Prostate gland (tissue), 2 donors: ENCODE measurements around the gene RAB33A. TPM values are rescaled to one million over a fixed set of nuclear protein-coding genes. Genes with fewer than 3 reads are reported as not detected.
"Not testable (repeated sequence)": the region's sequence is repeated elsewhere in the genome, so short reads cannot be mapped to it uniquely, and the experiment has no call there.

Experiments used
- DNase-seq: peaks from one replicate; pipeline ENCODE4 v3.0.0-alpha.2; 2019; ENCODE audit warnings: low spot score
- H3K27ac ChIP-seq, 2 donors: fragments of 200-600 bp; sonication (generic); 2 replicates each; pipeline ENCODE4 v1.5.1; 2017 to 2019
- H3K27me3 ChIP-seq: fragments of 200-600 bp; sonication (generic); replicated peaks from 2 replicates; pipeline ENCODE4 v1.5.1; 2019; ENCODE audit not compliant: insufficient read depth
- H3K36me3 ChIP-seq, 2 donors: fragments of 200-600 bp; sonication (generic); 1 replicate in 1 of 2; 2 replicates in 1 of 2; pipeline versions ENCODE4 v1.5.1 to v1.8.1; 2017 to 2019
- H3K4me1 ChIP-seq: fragments of 200-600 bp; sonication (generic); replicated peaks from 2 replicates; pipeline ENCODE4 v1.5.1; 2019
- H3K4me3 ChIP-seq, 2 donors: fragments of 200-600 bp; sonication (generic); 2 replicates each; pipeline ENCODE4 v1.5.1; 2017 to 2019
- H3K9me3 ChIP-seq: fragments of 200-600 bp; sonication (generic); 2 replicates; pipeline ENCODE4 v1.5.1; 2017
- POLR2A ChIP-seq: fragments of 450-650 bp; IDR thresholded peaks from one replicate; pipeline ENCODE4 v1.6.1; 2016; ENCODE audit warnings: antibody characterized with exemption, mild to moderate bottlenecking
- POLR2AphosphoS5 ChIP-seq: sonication (generic); formaldehyde crosslinking; IDR thresholded peaks from one replicate; pipeline ENCODE4 v1.6.1; 2017; ENCODE audit warnings: antibody characterized with exemption
- whole genome bisulfite sequencing: methylation state at CpG from one replicate; pipeline ENCODE4 v1.1.5; 2018; 5-methylcytosine and 5-hydroxymethylcytosine counted together
- intact Hi-C: fragments of 100-400 bp; cut with DNase I; formaldehyde crosslinking; loops from one replicate; pipeline ENCODE4 v1.14.2; 2022
- total RNA-seq, 2 donors: library from RNA; depleted of rRNA; stranded (reverse); fragments of >200 nt; gene quantifications; one replicate each; pipeline ENCODE4 v1.1.0, GENCODE V29; 2016
- TF ChIP-seq, protein P1 (sequence below), 4 experiments: fragments of 200-600 bp in 2 of 4; fragments of 450-650 bp in 2 of 4; sonication (generic) in 2 of 4; IDR thresholded peaks; 1 replicate in 3 of 4; 2 replicates in 1 of 4; pipeline ENCODE4 v1.5.1; 2016 to 2019; ENCODE audit warnings: antibody characterized with exemption in 4 of 4, mild to moderate bottlenecking in 2 of 4, moderate library complexity in 2 of 4

The RAB33A gene
- total RNA-seq, 2 donors from 2014 or later = 0.62 TPM; not detected in 1

DNA sequence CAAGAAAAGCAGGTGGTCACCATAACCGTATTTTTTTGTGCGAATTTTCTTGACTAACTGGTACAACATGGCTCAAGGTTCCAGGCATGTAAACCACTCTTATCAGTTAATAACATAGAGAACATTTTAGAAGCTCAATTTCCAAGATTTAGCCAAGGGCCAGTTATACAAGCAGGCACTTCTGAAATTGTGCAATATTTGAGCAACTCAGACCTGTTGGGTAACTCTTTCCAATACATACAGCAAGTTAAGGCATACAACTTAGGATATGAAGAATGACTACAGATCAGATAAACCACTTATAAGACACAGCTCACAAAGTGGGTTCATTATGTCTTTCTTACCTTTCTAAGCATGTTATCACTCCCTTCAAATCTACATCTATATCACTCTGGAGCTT is 53.0 kb downstream of the RAB33A start:
- no peak overlapping the region for H3K4me3 ChIP-seq
- intact Hi-C loops = no loop called here
- H3K36me3 ChIP-seq = no peaks in the 10 kb centered on the region
- WGBS = 46% methylated on average over 2 of the region's 2 CpGs
- no peak overlapping the region for H3K27ac ChIP-seq
- H3K27me3 ChIP-seq = no peaks in the 10 kb centered on the region
- no peak for TF ChIP-seq POLR2A
- TF ChIP-seq, protein P1, sequence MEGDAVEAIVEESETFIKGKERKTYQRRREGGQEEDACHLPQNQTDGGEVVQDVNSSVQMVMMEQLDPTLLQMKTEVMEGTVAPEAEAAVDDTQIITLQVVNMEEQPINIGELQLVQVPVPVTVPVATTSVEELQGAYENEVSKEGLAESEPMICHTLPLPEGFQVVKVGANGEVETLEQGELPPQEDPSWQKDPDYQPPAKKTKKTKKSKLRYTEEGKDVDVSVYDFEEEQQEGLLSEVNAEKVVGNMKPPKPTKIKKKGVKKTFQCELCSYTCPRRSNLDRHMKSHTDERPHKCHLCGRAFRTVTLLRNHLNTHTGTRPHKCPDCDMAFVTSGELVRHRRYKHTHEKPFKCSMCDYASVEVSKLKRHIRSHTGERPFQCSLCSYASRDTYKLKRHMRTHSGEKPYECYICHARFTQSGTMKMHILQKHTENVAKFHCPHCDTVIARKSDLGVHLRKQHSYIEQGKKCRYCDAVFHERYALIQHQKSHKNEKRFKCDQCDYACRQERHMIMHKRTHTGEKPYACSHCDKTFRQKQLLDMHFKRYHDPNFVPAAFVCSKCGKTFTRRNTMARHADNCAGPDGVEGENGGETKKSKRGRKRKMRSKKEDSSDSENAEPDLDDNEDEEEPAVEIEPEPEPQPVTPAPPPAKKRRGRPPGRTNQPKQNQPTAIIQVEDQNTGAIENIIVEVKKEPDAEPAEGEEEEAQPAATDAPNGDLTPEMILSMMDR (IDR thresholded peaks at IDR 0.05) = no peak
- TF ChIP-seq POLR2AphosphoS5 = no peak
- no peaks in the 10 kb centered on the region for H3K4me1 ChIP-seq
- no peaks in the 10 kb centered on the region for H3K9me3 ChIP-seq
- no peak for DNase-seq

DNA sequence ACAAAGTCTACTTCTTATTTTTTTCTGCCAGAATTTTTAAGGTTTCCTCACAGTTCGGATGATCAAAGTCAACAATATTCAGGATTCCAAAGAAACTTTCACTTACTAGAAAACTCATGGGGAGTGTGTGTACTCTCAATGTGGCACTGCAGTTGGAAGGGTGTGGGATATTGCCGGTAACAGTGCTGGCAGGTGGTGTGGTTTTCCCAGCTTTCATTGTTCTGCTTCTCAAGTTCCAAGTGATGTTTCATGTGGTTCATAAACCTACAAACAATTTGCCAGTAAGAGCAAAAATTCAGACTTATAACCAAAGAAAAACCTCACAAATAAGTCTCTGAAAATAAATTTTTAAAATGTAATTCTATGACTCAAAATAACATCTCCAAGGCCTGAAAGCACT is 57.1 kb downstream of the RAB33A start:
- no peak for DNase-seq
- no peak overlapping the region for H3K4me3 ChIP-seq
- no peak for TF ChIP-seq POLR2AphosphoS5
- no peak for TF ChIP-seq POLR2A
- TF ChIP-seq, protein P1 (IDR thresholded peaks at IDR 0.05) = no peak
- intact Hi-C loops = no loop called here
- whole genome bisulfite sequencing = 90% methylated on average over 2 of the region's 2 CpGs
- H3K4me1 ChIP-seq = no peaks in the 10 kb centered on the region
- H3K9me3 ChIP-seq = no peaks in the 10 kb centered on the region
- no peak overlapping the region for H3K27ac ChIP-seq
- no peaks in the 10 kb centered on the region for H3K27me3 ChIP-seq
- H3K36me3 ChIP-seq = no peaks in the 10 kb centered on the region

DNA sequence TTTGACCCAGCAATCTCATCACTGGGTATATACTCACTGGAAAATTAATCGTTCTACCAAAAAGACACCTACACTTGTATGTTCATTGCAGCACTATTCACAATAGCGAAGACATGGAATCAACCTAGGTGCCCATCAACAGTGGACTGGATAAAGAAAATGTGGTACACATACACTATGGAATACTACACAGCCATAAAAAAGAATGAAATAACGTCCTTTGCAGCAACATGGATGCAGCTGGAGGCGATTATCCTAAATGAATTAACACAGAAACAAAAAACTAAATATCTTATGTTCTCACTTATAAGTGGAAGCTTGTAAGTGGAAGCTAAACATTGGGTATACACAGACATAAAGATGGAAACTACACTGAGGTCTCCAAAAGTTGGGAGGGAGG is 59.4 kb downstream of the RAB33A start:
- H3K27ac ChIP-seq, H3K9me3 ChIP-seq, H3K36me3 ChIP-seq, H3K27me3 ChIP-seq, H3K4me3 ChIP-seq, DNase-seq, H3K4me1 ChIP-seq, intact Hi-C loops: not testable (repeated sequence)
- WGBS = 98% methylated on average over 4 of the region's 4 CpGs

Other genes starting within 250 kb of the RAB33A start
- gene BCORL1, start 189.3 kb upstream of the RAB33A start, total RNA-seq = 10 to 100 TPM in 1 of 2 donors, 1 to 10 TPM in 1; 4.4 to 25.2 TPM
- gene ELF4, start 61.5 kb upstream of the RAB33A start, total RNA-seq = 1 to 10 TPM; 6.5 to 6.9 TPM
- gene AIFM1, start 6.1 kb upstream of the RAB33A start, total RNA-seq = 10 to 100 TPM; 21.8 to 32.2 TPM
- 10 to 100 TPM in 1 of 2 donors, 1 to 10 TPM in 1; 4.1 to 19.0 TPM for gene ZNF280C, start 96.9 kb downstream of the RAB33A start, total RNA-seq
- gene SLC25A14, start 168.0 kb downstream of the RAB33A start, total RNA-seq = 10 to 100 TPM; 11.2 to 18.6 TPM
- gene GPR119, start 213.7 kb downstream of the RAB33A start, total RNA-seq = 1 to 10 TPM in 1 of 2 donors, not detected in 1; 1.2 TPM
- gene RBMX2, start 230.0 kb downstream of the RAB33A start, total RNA-seq = 10 to 100 TPM; 10.2 to 19.8 TPM